MCF 10A (cell line): Measurements from ENCODE around the gene AFG3L2. TPM values are rescaled to one million over a fixed set of nuclear protein-coding genes. Genes with fewer than 3 reads are reported as not detected.

Experiments used
- BruUV-seq: library from RNA; stranded (reverse); fragments of 400-500 nt; replicated peaks from 2 replicates; lab custom pipeline; 2021; lab: Mats Ljungman, UMichigan
- CTCF ChIA-PET: fragments of 300-600 bp; sonication (Branson Sonifier 250); formaldehyde crosslinking; extraction: SDS; loops from one replicate; lab custom pipeline; 2021; ENCODE audit warnings: antibody characterized with exemption, inconsistent platforms; lab: Yijun Ruan, JAX
- POLR2A ChIA-PET: fragments of 300-600, 350-650 bp; sonication (Branson Sonifier 250); formaldehyde crosslinking; extraction: SDS; loops from one replicate; lab custom pipeline; 2020; ENCODE audit warnings: antibody characterized with exemption, inconsistent platforms; lab: Yijun Ruan, JAX
- DNase-seq: peaks from one replicate; pipeline ENCODE4 v3.0.0-alpha.2; 2018; ENCODE audit not compliant: unreplicated experiment
- H3K27ac Mint-ChIP-seq: one replicate; pipeline ENCODE4 v1.8.0; 2022; ENCODE audit warnings: mild to moderate bottlenecking, low read depth, mixed read lengths; ENCODE audit not compliant: unreplicated experiment
- H3K27me3 Mint-ChIP-seq: one replicate; pipeline ENCODE4 v1.8.0; 2022; ENCODE audit warnings: mixed read lengths; ENCODE audit not compliant: insufficient read depth, unreplicated experiment
- H3K36me3 Mint-ChIP-seq: one replicate; pipeline ENCODE4 v1.8.0; 2022; ENCODE audit warnings: mild to moderate bottlenecking, moderate library complexity, mixed read lengths; ENCODE audit not compliant: insufficient read depth, unreplicated experiment
- H3K4me1 Mint-ChIP-seq: one replicate; pipeline ENCODE4 v1.8.0; 2022; ENCODE audit warnings: mixed read lengths; ENCODE audit not compliant: insufficient read depth, unreplicated experiment
- H3K4me3 Mint-ChIP-seq: one replicate; pipeline ENCODE4 v1.8.0; 2022; ENCODE audit warnings: mild to moderate bottlenecking, moderate library complexity, mixed read lengths; ENCODE audit not compliant: unreplicated experiment
- H3K9me3 Mint-ChIP-seq: one replicate; pipeline ENCODE4 v1.8.0; 2022; ENCODE audit warnings: mixed read lengths; ENCODE audit not compliant: unreplicated experiment
- CTCF ChIP-seq: fragments of 200-600 bp; IDR thresholded peaks from one replicate; pipeline ENCODE4 v1.8.0; 2022; ENCODE audit warnings: antibody characterized with exemption, mild to moderate bottlenecking; ENCODE audit not compliant: unreplicated experiment
- intact Hi-C: fragments of 100-400 bp; cut with micrococcal nuclease; formaldehyde crosslinking; loops from 2 replicates; pipeline ENCODE4 v1.14.1; 2022
- total RNA-seq: library from RNA; stranded (reverse); gene quantifications from 2 replicates; pipeline ENCODE4 v1.2.3, GENCODE V29; 2022

Gene AFG3L2
- total RNA-seq, 1 experiment from 2014 or later = 77.2 TPM

- intact Hi-C loops = no loop called here
- CTCF ChIA-PET = interaction anchor here (0.7 to 1.0 kb wide), 2 partner anchors 55 to 290 kb away, joined by 3 read pairs; no protein-coding TSS in a partner anchor
- peak; percentile 45 for DNase-seq
Measured at GRCh38 chr18:12376034-12376753, 833 bp downstream of the AFG3L2 start.

GRCh38 chr18:12374401-12374800 lies 2.6 kb downstream of the AFG3L2 start:
- CTCF ChIA-PET = interaction anchor here (0.8 kb wide), 1 partner anchor 51 kb away, joined by 3 read pairs; no protein-coding TSS in a partner anchor
- POLR2A ChIA-PET = interaction anchor here (1.6 kb wide), 1 partner anchor 58 kb away, joined by 5 read pairs; no protein-coding TSS in a partner anchor
- H3K27ac Mint-ChIP-seq = peak overlapping the region; percentile 90
- H3K4me1 Mint-ChIP-seq = peaks cover 29% of the 10 kb centered on the region
- H3K27me3 Mint-ChIP-seq = no peaks in the 10 kb centered on the region
- no peaks in the 10 kb centered on the region for H3K9me3 Mint-ChIP-seq
- H3K4me3 Mint-ChIP-seq = peak overlapping the region; percentile 85
- peaks cover 43% of the 10 kb centered on the region for H3K36me3 Mint-ChIP-seq
- intact Hi-C loops = no loop called here
- TF ChIP-seq CTCF = no peak
- no peak for DNase-seq
- TSS peak; percentile 10 for BruUV-seq

More at GRCh38 chr18:12376034-12376753, 833 bp downstream of the AFG3L2 start:
- Mint-ChIP-seq H3K4me3 (peak overlapping the region; percentile 85), H3K27me3 (no peaks in the 10 kb centered on the region), H3K9me3 (no peaks in the 10 kb centered on the region), H3K4me1 (peaks cover 29% of the 10 kb centered on the region), H3K36me3 (peaks cover 25% of the 10 kb centered on the region), H3K27ac (peak overlapping the region; percentile 90)
- POLR2A ChIA-PET = interaction anchor here (0.6 to 2.7 kb wide), 41 partner anchors 9 to 1350 kb away, joined by 3 to 22 read pairs (median 5); partner anchors contain the start of genes CEP192, CEP76, FAM210A and IMPA2
- no peak for TF ChIP-seq CTCF
- BruUV-seq = TSS peak; percentile 53

- Mint-ChIP-seq H3K4me3 (peak overlapping the region; percentile 6), H3K4me1 (peaks cover 29% of the 10 kb centered on the region), H3K27ac (no peak overlapping the region), H3K9me3 (no peaks in the 10 kb centered on the region), H3K27me3 (no peaks in the 10 kb centered on the region), H3K36me3 (peaks cover 50% of the 10 kb centered on the region)
- CTCF ChIA-PET = interaction anchor here (0.6 to 1.1 kb wide), 2 partner anchors 32 to 601 kb away, joined by 3 read pairs; no protein-coding TSS in a partner anchor
- no TSS peak for BruUV-seq
- no peak for DNase-seq
- TF ChIP-seq CTCF = no peak
- intact Hi-C loops = no loop called here
- POLR2A ChIA-PET = interaction anchor here (0.7 to 1.7 kb wide), 2 partner anchors 58 to 64 kb away, joined by 3 to 4 read pairs; no protein-coding TSS in a partner anchor
Measured at GRCh38 chr18:12373771-12374116, 3.3 kb downstream of the AFG3L2 start.

GRCh38 chr18:12373116-12373770 lies 3.8 kb downstream of the AFG3L2 start:
- ChIA-PET CTCF (interaction anchor here (0.6 to 1.1 kb wide), 3 partner anchors 32 to 601 kb away, joined by 3 to 7 read pairs (median 3); no protein-coding TSS in a partner anchor), POLR2A (interaction anchor here (0.7 to 1.7 kb wide), 2 partner anchors 57 to 63 kb away, joined by 3 to 4 read pairs; no protein-coding TSS in a partner anchor)
- Mint-ChIP-seq H3K4me3 (peak overlapping the region; percentile 6), H3K4me1 (peaks cover 29% of the 10 kb centered on the region), H3K9me3 (no peaks in the 10 kb centered on the region), H3K27ac (no peak overlapping the region), H3K36me3 (peaks cover 55% of the 10 kb centered on the region), H3K27me3 (no peaks in the 10 kb centered on the region)
- no peak for DNase-seq
- no peak for TF ChIP-seq CTCF
- intact Hi-C loops = no loop called here
- no TSS peak for BruUV-seq
